Activated CD4-positive, alpha-beta T cell treated with anti-CD3 and anti-CD28 coated beads, Interleukin-2, amount 50 U/mL, for 1 hour (primary cell): ENCODE data around the gene TMEM263.
"Not testable (repeated sequence)": the region's sequence is repeated elsewhere in the genome, so short reads cannot be mapped to it uniquely, and the experiment has no call there.

Source experiments
- DNase-seq: peaks from one replicate; pipeline ENCODE4 v3.0.0-alpha.2; 2020

TMEM263 gene

DNA sequence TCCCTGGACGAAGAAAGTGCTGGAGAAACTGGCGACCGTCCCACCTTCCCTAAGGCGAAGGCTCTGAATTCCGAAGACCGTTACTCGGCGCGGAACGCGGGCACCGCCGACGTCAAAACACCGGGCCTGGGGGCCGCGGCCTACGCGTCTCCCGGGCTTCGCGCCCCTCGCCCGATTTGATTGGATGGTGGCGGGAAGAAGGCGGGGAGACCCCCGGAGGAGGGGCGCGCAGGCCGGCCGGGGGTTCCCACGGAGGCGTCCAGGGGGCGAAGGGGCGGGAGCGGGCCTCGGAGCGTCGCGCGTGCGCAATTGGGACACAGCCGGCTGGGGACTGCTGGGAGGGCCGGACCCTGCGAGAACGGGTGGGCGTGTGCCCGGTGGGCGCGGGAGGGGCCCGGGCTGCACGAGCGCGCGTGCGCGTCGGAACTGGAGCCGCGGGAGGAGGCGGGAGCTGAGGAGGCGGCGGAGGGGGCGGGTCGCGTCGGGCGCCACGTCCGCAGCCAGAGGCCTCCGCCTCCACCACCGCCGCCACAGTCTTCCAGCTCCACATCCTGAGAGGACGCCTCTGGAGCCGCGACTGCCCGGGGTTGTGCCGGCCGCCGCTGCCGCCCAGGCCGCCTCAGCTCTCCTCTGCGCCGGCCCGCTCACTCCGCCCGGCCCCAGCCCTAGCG, at the start of gene TMEM263:
TMEM263 (plus strand) TSS at position 531 of the 671 bp plus-strand sequence. CDS start 11,210 bp downstream, outside the sequence.
- peak; percentile 85 for DNase-seq

DNA sequence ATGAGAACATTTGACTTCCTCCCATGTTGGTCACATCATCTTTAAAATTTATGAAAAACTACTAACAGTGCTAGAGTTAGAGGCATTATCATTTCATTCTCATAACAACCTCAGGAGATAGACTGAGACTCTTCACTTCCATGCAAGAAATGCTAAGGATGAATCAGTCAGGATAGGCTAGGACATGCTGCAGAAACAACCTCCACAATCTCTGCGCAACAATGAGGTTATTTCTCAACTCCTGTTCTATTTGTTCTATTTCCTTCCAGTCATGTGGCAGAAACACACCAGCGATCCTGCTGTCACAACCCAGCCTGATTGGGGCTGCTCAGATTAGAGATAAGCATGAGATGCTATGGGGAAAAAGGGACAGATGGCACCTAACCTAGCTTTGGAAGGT, 49.0 kb upstream of the TMEM263 start:
- DNase-seq = no peak

DNA sequence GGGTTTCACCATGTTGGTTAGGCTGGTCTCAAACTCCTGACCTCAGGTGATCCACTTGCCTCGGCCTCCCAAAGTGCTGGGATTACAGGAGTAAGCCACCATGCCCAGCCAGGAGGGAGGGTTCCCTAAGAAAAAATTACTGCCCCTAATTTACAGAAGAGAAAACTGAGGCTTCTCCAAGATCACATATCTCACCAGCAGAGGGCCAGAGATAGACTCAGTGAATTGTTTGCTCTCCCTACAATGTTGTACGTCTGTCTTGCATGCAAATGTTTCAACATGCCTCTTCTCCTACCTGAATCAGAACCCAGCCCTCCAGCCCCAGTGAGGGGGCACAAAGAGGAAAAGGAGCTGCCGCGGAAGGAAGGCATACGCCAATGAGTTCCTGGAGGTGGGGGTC, 48.3 kb upstream of the TMEM263 start:
- no peak for DNase-seq

DNA sequence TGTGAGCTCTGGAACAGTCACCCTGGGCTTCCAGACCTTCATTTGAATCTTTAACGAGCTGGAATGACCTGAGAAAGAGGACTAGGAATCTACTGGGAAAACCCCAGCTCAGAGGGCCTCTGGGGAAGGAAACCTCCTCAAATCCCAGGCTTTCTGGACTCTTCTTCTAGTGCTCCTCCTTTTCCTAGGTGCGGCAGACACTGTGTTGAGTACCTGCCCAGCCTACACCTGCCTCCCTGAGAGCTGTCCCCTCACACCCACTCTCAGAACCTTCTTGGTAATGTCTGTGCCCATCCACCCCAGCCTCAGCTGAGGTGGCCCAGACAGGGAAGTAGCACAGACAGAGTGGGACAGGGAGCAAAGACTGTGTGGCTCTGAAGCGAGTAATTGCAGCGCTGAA, 47.9 kb upstream of the TMEM263 start:
- DNase-seq = no peak

DNA sequence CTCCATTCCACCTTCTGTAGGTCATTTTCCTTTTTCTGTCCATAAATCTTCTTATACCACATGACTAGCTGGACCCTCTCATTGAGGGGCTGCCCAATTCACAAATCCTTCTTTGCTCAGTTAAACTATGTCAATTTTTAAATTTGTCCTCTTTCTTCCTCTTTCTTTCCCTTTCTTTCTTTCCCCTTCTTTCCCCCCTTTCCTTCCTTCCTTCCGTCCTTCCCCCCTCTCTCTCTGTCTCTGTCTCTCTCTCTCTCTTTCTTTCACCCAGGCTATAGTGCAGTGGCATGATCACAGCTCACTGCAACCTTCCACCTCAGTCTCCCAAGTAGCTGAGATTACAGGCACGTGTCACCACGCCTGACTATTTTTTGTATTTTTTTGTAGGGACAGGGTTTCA, 47.1 kb upstream of the TMEM263 start:
- DNase-seq = no peak

DNA sequence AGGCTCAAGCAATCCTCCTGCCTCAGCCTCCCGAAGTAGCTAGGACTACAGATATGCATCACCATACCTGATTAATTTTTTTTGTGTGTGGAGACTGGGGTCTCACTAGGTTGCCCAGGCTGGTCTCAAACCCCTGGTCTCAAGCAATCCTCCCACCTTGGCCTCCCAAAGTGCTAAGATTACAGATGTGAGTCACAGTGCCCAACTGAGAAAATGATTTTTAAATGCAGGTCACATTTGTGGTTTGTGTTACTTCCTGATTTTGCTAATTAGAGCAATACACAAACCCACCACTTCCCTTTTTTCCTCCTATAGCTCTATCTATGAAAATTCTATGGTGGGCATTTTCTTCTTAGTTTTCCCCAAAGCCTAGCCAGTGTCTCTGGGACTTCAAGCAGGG, 45.5 kb upstream of the TMEM263 start:
- no peak for DNase-seq

DNA sequence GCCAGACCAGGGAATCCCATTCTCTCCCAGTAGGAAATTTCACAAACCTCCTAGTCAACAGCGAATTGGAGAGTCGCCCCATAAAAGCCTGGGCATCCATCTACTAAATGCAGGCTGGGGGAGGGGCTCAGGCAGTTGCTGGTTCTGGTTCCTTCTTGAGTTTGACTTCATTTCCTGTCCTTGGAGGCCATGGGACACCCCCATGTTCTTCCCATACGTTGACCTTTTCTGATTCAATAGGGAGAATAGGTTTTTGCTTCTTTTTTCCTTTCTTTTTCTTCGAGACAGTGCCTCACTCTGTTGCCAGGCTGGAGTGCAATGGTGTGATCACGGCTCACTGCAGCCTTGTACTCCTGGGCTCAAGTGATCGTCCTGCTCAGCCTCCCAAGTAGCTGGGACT, 44.1 kb upstream of the TMEM263 start:
- no peak for DNase-seq

DNA sequence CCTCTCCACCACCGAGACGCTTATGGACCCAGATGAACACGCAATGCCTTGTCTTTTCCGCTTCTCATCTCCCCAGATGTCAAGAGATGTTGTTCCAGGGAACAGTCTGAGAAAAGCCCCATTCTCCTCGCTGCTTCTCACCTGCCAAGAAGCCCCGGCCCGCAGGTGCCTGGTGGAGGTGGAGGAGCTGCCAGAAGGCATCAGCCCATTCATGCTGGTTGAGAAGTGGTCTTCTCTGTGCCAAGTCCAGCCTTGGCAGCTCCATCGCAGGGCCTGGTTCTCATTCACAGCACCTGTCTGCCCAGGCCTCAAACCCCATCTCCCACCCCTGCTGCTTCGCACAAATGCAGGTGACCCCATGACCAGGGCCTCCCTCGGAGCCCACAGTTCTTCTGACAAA, 42.3 kb upstream of the TMEM263 start:
- no peak for DNase-seq

DNA sequence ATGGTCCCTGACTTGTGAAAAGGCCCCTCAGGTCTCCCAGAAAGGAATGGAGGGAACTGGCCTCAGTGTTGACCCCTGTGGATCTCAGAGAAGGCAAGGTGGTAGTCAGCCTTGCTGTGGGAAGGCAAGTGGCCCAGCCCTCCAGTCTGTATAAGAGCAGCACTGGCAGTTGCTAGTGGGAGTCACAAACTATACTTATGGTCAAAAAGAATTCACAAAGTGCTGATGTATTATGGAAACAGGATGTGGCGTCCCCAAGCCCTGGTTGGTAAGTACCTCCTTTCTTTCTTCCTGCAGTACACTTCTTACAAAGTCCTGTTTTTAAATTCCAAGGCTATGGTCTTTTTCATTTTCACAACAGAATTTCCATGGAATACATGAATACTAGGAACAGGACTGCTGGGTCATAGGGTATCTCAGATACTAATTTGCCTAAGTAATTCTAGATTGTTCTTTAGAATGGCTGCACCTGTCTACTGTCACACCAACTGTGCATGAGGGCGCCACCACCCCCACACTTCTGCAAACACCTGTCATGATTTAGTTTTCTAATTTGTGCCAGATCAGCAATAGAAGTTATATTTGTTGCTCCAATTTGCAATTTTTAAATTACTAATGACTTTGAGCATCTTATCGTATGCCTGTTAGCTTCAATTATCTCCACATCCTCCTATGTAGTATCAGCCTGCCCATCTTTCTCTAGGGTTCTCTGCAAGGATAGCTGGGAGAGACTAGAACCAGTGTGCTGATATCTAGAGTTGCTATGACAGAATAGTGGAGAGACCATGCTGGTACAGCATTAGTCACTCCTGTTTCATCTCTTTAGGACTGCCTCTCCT, 40.7 kb upstream of the TMEM263 start:
- no peak for DNase-seq

DNA sequence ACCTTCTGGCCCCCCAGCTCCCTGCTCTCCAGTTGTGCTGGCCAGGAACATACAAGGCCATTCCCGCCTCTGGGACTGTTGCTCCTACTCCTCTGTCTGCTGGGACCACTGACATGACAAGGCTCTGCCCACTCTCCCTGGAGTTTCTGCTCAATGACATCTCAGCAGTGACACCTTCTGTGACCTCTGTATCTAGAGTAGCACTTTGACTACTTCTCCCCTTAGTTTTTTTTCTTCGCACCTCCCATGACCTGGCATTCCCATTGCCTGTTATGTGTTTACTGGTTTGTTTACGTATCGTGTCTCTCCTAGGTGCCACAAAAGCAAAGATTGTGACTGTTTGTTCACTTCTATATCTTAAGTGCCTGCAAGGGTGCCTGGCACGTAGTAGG, 40.1 kb upstream of the TMEM263 start:
- DNase-seq = no peak

DNA sequence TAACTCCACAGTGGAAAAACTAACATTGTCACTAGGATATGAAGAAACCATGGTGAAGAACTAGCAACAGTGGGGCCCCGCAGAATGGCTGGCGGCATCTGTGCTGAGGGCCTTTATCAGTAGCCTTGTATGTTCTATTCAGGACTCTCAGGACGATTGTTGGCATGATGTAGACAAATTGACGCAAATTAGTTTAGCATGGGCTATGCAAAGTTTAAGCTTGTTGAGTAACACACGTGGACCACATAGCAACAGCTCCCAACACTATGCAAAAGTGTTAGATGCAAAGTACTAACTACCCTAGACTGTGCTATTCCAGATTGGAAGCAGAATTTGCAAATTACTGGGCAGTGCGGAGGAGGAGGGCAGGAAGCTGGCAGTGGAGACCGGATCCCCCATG, 38.2 kb upstream of the TMEM263 start:
- no peak for DNase-seq

DNA sequence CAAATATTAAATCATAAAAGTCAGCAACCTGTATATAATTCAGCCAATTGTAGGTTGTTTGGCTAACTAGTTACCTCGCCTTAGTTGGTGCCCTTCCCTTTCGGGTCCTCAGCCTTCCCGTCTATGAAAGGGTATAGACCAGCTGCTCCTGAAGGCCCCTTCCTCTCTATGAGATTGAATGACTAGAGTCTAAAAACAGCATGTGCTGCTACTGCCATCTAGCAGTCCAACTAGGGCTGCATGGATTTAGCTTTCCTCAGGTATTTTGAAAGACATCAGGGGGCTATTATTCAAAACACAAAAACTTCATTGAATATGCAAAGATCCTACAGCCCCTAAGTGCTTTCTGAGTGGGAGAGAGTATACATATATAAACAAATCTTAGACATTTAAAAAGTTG, 37.0 kb upstream of the TMEM263 start:
- no peak for DNase-seq

DNA sequence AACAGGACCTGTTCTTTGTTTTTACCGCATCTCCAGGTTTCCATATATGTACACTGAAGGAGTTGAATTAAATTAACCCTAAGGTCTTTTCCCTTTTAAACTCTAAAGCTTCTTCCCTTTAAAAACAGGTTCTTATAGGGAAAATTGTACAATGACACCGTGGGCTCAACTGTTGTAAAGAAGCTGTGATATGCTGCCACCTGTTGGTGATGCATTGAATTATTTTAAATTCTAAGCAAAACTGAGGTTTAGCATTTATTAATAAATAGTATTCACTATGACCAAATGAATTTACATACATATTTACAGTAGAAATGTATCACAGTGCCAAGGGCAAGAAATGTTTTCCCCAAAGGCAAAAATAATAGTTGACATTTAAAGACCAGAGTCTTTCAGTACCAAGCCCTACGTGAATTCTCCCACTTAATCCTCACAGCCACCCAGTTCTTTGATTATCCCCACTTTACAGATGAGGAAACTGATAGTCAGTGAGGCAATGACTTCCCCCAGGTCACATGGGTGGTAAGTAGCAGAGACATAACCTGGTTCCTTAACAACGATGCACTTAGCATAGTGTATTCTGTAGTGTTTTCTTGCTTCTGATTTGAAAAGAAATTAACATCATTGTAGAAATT, 35.7 kb upstream of the TMEM263 start:
- DNase-seq = no peak

DNA sequence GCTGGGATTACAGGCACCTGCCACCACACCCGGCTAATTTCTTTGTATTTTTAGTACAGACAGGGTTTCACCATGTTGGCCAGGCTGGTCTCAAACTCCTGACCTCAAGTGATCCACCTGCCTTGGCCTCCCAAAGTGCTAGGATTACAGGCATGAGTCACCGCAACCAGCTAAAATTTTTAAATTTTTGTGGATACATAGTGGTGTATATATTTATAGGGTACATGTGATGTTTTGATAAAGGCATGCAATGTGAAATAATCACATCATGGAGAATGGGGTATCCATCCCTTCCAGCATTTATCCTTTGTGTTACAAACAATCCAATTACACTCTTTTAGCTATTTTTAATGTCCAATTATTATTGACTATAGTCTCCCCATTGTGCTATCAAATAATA, 33.7 kb upstream of the TMEM263 start:
- DNase-seq = not testable (repeated sequence)

DNA sequence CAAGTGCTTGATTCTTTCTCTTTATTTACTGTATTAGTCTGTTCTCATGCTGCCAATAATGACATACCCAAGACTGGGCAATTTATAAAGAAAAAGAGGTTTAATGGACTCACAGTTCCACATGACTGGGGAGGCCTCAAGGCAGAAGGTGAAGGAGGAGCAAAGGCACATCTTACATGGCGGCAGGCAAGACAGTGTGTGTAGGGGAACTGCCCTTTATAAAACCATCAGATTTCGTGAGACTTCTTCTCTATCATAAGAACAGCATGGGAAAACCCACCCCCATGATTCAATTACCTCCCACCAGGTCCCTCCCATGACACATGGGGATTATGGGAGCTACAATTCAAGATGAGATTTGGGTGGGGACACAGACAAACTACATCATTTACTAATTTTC, 32.1 kb upstream of the TMEM263 start:
- not testable (repeated sequence) for DNase-seq

DNA sequence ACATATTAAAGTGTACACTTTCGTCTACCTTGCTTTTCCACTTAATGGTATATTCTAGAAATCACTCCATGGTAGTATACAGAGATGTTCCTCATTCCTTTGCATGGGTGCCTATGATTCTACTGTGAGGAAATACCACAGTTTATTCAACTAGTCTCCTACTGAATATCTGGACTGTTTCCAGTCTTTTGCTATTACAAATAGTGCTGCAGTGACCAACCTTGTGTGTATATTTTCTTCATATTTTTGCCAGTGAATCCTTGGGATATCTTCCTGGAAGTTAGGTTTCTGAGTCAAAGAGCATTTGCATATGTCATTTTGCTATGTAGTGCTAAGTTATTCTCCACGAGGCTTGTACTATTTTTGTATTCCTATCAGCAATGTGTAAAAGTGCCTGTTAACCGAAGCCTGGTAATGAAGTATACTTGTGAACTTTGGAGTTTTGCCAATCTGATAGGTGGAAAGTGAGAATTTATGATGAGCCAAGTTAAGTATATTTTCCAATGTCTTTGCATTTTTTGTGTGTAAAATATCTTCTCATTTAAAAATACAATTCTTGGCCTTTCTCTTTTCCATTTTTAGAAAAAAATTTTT, 31.3 kb upstream of the TMEM263 start:
- DNase-seq = no peak

DNA sequence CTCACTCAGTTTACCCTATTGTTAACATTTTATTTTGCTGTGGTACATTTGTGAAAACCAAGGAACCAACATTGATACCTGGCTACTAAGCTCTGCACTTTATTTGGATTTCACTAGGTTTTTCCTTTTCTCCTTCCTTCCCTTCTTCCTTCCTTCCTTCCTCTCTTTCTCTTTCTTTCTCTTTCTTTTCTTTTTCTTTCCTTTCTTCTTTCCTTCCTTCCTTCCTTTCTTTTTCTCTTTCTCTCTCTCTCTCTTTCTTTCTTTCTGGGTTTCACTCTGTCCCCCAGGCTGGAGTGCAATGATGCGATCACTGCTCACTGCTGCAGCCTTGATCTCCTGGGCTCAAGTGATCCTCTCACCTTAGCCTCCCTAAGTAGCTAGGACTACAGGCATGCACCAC, 29.1 kb upstream of the TMEM263 start:
- DNase-seq = no peak

DNA sequence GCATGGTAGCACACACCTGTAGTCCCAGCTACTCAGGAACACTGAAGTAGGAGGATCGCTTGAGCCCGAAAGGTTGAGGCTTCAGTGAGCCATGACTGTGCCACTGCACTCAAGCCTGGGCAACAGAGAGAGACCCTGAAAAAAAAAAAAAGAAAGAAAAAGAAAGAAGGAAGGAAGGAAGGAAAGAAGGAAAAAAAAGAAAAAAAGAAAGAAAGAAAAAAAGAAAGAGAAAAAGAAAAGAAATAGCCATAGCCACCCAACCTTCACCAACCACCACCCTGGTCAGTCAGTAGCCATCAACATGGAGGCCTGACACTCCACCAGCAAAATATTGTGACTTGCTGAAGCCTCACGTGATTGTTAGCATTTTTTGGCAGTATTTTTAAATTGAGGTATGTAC, 21.4 kb upstream of the TMEM263 start:
- no peak for DNase-seq

DNA sequence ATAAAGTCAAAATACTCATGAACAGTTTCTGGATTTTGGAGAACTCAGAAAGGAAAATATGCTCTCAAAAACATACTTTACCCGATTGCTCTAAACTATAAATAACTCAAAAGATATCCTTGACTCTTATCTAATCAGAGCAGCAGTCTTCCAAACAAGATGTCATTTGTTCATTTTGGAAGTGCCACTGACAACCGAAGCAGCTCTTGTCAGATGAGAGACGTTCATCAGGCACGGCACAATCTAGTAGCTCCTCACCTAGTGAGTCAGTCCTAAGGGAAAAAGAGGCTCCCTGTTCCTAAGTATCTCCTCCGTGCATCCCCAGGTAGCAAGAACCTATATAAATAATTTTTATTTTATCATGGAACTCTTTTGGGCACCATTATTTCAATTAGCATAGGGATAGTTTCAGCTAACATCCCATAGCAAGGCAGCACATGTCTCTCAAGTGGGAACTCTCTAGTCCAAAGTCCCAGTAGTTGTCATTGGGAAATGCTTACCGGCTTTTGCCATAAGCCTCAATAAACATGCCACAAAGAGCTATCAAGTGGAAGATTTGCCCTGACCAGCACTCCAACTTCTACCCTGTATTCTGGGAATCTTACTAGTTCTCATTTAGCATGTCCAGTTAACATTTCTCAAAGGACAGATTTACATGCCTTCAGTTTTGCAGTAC, 14.1 kb upstream of the TMEM263 start:
- no peak for DNase-seq

DNA sequence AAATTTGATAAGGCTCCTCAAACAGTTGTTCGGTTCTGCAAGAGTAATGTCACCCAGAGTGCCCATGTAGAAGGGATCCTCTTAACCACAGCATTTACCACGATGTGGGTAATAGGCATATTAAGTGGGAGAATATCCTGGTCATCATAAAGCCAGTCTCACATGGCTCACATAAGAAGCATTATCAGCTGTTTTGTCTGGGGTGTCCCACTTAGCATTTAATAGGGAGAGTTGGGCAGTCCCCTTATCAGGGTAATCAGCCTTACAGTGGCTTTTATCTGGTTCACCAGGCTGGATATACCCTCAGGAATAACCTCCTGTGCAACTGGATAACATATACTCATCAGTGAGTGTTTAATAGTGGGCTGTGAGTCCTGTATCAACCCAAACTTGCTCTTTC, 12.9 kb upstream of the TMEM263 start:
- DNase-seq = no peak

DNA sequence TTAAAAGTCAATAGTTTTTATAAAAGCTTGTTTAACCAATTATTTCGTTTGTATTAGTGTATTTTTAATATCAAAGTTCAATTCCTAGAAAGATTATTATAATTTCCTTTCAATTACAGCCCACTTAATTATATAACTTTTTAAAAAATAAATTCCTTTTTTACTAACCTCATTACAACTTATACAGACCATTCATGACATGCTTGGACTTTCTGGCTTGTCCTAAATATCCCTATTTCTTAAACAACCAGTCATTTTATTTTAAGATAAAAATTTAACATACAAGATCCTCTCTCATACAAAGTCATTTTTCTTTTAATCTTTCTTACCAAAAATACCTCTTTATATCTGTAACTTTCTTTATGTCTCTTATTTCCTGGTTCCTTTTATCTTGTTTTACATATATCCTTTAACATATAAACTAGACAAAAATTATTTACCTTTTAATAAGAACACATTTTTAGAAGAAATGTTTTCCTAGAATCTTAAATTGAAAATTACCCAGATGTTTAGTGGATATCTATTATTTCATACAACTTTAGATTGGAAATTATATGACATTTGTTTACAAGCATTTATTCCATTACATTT, 10.4 kb upstream of the TMEM263 start:
- no peak for DNase-seq

DNA sequence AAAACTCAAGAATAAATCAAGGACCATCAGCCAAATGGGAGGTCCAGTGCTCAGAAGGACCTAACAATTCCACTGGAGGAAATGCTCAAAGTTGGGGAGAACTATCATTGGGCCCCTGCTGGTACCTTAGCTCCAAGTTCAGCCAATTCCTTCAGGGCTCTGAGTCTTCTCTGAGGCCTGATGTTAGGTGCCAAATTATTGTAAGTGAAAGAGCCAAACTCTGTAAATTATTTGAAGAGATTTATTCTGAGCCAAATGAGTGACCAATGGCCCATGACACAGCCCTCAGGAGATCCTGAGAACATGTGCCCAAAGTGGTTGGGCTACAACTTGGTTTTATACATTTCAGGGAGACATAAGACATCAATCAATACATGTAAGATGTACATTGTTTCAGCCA, 8.2 kb upstream of the TMEM263 start:
- no peak for DNase-seq

DNA sequence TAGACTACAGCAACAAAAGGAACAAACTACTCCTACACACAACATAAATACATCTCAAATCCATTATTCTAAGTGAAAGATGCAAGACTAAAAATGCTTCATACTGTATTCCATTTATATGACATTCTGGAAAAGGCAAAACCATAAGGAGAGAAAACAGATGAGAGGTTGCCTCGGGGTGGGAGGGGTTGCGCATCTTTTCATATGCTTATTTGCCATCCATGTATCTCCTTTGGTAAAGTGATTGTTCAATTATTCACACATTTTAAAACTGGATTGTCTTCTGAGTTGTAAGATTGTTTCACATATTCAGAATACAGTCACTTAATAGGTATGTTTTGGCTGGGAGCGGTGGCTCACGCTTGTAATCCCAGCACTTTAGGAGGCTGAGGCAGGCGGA, 5.1 kb upstream of the TMEM263 start:
- DNase-seq = no peak
